ENCODE measurements around the gene NDUFAF3. TPM values are rescaled to one million over a fixed set of nuclear protein-coding genes. Genes with fewer than 3 reads are reported as not detected.

The NDUFAF3 gene
- total RNA-seq, 1 experiment from 2014 or later = 36.8 TPM

GRCh38 chr3:49034650-49035049, 12.7 kb downstream of the NDUFAF3 start (continued):
- TF ChIP-seq MYBL2 (CRISPR knock-in tag; IDR thresholded peaks at IDR 0.05) (no peak), E2F1 (CRISPR knock-in tag; IDR thresholded peaks at IDR 0.05) (no peak), ZNF138 (CRISPR knock-in tag; conservative IDR thresholded peaks at IDR 0.05) (no peak), SP1 (CRISPR knock-in tag; conservative IDR thresholded peaks at IDR 0.05) (no peak), NFATC4 (CRISPR knock-in tag; IDR thresholded peaks at IDR 0.05) (no peak)
- TF ChIP-seq, protein P1, sequence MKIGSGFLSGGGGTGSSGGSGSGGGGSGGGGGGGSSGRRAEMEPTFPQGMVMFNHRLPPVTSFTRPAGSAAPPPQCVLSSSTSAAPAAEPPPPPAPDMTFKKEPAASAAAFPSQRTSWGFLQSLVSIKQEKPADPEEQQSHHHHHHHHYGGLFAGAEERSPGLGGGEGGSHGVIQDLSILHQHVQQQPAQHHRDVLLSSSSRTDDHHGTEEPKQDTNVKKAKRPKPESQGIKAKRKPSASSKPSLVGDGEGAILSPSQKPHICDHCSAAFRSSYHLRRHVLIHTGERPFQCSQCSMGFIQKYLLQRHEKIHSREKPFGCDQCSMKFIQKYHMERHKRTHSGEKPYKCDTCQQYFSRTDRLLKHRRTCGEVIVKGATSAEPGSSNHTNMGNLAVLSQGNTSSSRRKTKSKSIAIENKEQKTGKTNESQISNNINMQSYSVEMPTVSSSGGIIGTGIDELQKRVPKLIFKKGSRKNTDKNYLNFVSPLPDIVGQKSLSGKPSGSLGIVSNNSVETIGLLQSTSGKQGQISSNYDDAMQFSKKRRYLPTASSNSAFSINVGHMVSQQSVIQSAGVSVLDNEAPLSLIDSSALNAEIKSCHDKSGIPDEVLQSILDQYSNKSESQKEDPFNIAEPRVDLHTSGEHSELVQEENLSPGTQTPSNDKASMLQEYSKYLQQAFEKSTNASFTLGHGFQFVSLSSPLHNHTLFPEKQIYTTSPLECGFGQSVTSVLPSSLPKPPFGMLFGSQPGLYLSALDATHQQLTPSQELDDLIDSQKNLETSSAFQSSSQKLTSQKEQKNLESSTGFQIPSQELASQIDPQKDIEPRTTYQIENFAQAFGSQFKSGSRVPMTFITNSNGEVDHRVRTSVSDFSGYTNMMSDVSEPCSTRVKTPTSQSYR (CRISPR knock-in tag; IDR thresholded peaks at IDR 0.05) = no peak

DNA sequence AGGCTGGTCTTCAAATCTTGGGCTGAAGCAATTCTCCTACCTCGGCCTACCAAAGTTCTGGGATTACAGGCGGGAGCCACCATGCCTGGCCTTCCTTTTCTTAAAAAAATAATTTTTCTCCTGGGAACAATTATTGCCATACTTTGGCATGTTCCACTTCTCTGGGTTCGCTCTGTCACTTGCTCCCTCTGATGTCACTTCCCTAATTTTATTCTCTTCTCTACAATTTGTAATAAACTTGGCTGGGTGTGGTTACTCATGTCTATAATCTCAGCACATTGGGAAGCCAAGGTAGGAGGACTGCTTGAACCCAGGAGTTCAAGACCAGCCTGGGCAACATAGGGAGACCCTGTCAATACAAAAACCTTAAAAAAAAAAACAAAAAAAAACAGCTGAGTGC, 13.4 kb downstream of the NDUFAF3 start:
- peaks cover 39% of the 10 kb centered on the region for H3K36me3 Mint-ChIP-seq

More for the DNA sequence above, 13.4 kb downstream of the NDUFAF3 start:
- H3K4me1 Mint-ChIP-seq = no peaks in the 10 kb centered on the region
- H3K27me3 Mint-ChIP-seq (ENCODE audit: low read depth) = no peaks in the 10 kb centered on the region
- CTCF ChIA-PET = no interaction called here
- DNase-seq (ENCODE audit: low spot score) = no peak
- H3K4me3 Mint-ChIP-seq = no peak overlapping the region
- POLR2A ChIA-PET = no interaction called here
- TF ChIP-seq ZSCAN18 (CRISPR knock-in tag; IDR thresholded peaks at IDR 0.05) (no peak), MLX (CRISPR knock-in tag; IDR thresholded peaks at IDR 0.05) (no peak), TCF7 (CRISPR knock-in tag; IDR thresholded peaks at IDR 0.05; ENCODE audit: low read depth) (no peak), ZNF219 (CRISPR knock-in tag; IDR thresholded peaks at IDR 0.05; ENCODE audit: borderline replicate concordance) (no peak), ESRRA (CRISPR knock-in tag; IDR thresholded peaks at IDR 0.05; ENCODE audit: borderline replicate concordance) (no peak), FOXP1 (CRISPR knock-in tag; IDR thresholded peaks at IDR 0.05; ENCODE audit: borderline replicate concordance) (no peak), USF1 (CRISPR knock-in tag; IDR thresholded peaks at IDR 0.05) (no peak), IRF1 (CRISPR knock-in tag; IDR thresholded peaks at IDR 0.05) (no peak), ZBTB21 (CRISPR knock-in tag; IDR thresholded peaks at IDR 0.05; ENCODE audit: borderline replicate concordance) (no peak), FOXP4 (CRISPR knock-in tag; IDR thresholded peaks at IDR 0.05) (no peak), GTF2I (CRISPR knock-in tag; conservative IDR thresholded peaks at IDR 0.05) (no peak)
- TF ChIP-seq, protein P2, sequence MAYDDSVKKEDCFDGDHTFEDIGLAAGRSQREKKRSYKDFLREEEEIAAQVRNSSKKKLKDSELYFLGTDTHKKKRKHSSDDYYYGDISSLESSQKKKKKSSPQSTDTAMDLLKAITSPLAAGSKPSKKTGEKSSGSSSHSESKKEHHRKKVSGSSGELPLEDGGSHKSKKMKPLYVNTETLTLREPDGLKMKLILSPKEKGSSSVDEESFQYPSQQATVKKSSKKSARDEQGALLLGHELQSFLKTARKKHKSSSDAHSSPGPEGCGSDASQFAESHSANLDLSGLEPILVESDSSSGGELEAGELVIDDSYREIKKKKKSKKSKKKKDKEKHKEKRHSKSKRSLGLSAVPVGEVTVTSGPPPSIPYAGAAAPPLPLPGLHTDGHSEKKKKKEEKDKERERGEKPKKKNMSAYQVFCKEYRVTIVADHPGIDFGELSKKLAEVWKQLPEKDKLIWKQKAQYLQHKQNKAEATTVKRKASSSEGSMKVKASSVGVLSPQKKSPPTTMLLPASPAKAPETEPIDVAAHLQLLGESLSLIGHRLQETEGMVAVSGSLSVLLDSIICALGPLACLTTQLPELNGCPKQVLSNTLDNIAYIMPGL (CRISPR knock-in tag; IDR thresholded peaks at IDR 0.05) = no peak
- TF ChIP-seq, protein P3, sequence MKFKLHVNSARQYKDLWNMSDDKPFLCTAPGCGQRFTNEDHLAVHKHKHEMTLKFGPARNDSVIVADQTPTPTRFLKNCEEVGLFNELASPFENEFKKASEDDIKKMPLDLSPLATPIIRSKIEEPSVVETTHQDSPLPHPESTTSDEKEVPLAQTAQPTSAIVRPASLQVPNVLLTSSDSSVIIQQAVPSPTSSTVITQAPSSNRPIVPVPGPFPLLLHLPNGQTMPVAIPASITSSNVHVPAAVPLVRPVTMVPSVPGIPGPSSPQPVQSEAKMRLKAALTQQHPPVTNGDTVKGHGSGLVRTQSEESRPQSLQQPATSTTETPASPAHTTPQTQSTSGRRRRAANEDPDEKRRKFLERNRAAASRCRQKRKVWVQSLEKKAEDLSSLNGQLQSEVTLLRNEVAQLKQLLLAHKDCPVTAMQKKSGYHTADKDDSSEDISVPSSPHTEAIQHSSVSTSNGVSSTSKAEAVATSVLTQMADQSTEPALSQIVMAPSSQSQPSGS (CRISPR knock-in tag; IDR thresholded peaks at IDR 0.05; ENCODE audit: borderline replicate concordance, low read depth) = no peak
- ATAC-seq = no peak
- no peaks in the 10 kb centered on the region for H3K9me3 Mint-ChIP-seq
- H3K27ac Mint-ChIP-seq = no peak overlapping the region
